Measurements from ENCODE around the gene DCAF12L1. TPM values are rescaled to one million over a fixed set of nuclear protein-coding genes. Genes with fewer than 3 reads are reported as not detected.

Gene DCAF12L1
- total RNA-seq: not detected

DNA sequence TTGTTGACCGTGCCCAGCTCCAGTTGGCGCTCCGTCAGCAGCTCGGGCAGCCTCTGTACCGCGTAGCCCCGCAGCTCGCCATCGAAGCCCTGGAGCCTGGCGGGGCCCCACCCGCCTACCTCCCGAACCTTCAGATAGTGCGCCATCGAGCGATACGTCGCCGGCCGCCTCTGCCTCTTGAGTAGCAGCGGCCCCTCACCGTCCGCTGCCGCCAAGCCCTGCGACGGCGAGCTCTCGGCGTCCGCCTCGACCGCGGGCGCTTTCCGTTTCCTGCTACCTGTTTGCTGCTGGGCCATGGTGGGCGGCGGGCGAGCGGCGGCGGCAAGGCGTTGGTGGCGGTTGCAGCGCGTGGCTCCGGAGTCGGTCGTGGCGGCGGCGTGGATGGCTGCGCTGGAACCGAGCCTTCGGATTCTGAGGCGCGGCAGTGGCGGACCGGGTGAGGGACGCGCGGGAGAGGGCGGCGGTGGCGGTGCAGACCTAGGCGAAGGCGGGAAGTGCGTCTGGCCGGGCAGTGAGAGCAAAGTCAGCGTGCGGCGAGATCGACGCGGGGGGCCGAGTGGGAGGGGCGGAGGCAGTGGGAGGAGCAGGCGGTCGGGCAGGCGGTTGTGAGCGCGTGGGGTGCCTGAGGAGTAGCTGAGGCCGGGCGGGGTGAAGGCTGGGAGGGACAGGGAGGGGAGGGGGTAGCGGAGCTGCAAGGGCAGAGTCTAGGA lies at the start of gene DCAF12L1:
DCAF12L1 (minus strand) TSS at position 502 of the 710 bp plus-strand sequence; CDS start at position 296, 206 bp downstream.
- no peak within 1 kb of the TSS for H3K4me3 Mint-ChIP-seq
- DNase-seq: no peak

DNA sequence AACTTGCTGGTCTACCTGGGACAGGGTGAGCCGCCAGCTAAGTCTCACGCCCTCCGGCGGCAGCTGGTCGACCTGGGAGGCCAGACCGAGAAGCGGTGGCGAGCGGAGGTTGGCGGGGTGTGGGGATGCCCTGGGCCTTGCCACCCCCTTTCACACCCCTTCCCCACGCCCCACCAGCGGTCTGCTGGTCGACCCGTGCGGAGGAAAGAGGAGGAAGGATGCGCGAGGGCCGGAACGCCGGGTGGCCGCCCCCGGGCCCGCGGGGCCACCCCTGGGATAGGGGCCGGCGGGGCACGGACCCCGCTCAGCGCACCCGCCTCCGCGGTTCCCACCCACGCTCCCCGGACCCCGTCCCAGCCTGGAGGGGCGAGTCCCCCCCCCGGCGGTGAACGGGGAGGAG lies 28.3 kb upstream of the DCAF12L1 start:
- no peaks in the 10 kb centered on the region for H3K36me3 Mint-ChIP-seq
- CTCF ChIA-PET: no interaction called here
- DNase-seq (no peak), ATAC-seq (no peak)
- H3K9me3 Mint-ChIP-seq (ENCODE audit: low read depth): no peaks in the 10 kb centered on the region
- no peak overlapping the region for H3K27ac Mint-ChIP-seq
- H3K4me3 Mint-ChIP-seq: no peak overlapping the region
- no peaks in the 10 kb centered on the region for H3K4me1 Mint-ChIP-seq
- H3K27me3 Mint-ChIP-seq: no peaks in the 10 kb centered on the region

More for the DNA sequence above, at the start of gene DCAF12L1:
- CTCF ChIA-PET: interaction anchor here (0.5 kb wide), 1 partner anchor 25 kb away, joined by 3 read pairs; no protein-coding TSS in a partner anchor
- Mint-ChIP-seq H3K27ac (no peak within 1 kb of the TSS), H3K4me1 (no peaks in the 10 kb centered on the region), H3K27me3 (no peaks in the 10 kb centered on the region), H3K9me3 (ENCODE audit: low read depth) (no peaks in the 10 kb centered on the region), H3K36me3 (no peaks in the 10 kb centered on the region)
- ATAC-seq: no peak

DNA sequence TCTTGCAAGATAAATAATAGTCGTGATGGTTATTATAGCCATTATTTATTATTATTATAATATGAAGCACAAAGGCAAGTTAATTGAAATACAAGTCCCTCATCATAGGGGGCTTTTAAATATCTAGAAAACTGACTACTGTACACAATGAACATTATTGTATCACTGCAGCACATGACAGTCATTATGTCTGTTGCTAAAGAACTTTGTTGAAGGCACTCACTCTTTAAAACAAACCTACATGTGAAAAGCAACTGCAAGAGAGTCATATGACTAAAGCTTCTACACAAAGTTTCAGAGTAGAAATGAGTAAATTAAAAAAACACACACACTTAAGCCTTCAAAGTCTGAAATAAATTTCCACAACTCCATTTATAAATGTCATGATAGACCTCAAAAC lies 23.3 kb upstream of the DCAF12L1 start:
- no peak overlapping the region for H3K4me3 Mint-ChIP-seq
- no peaks in the 10 kb centered on the region for H3K27me3 Mint-ChIP-seq
- no peaks in the 10 kb centered on the region for H3K36me3 Mint-ChIP-seq
- CTCF ChIA-PET: no interaction called here
- no peak overlapping the region for H3K27ac Mint-ChIP-seq
- no peaks in the 10 kb centered on the region for H3K4me1 Mint-ChIP-seq
- no peak for ATAC-seq
- no peaks in the 10 kb centered on the region for H3K9me3 Mint-ChIP-seq (ENCODE audit: low read depth)
- no peak for DNase-seq

DNA sequence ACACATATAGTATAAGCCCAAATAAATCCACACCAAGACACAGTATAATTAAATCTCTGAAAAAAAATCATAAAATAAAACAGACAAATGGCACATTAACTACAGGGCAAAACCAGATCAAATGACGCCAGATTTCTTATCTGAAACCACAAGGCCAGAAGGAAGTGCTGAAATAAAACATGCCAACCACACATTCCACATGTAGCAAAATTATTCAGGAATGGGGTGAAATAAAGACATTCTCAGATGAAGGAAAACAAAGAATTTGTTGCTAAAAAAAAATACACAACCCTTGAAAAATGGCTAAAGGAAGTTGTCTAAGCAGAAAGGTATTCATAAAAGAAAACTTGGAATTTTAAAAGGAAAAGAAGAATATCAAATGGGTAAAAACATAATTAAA lies 4.5 kb upstream of the DCAF12L1 start:
- DNase-seq (no peak), ATAC-seq (no peak)
- no peaks in the 10 kb centered on the region for H3K9me3 Mint-ChIP-seq (ENCODE audit: low read depth)
- H3K27me3 Mint-ChIP-seq: no peaks in the 10 kb centered on the region
- no peak overlapping the region for H3K27ac Mint-ChIP-seq
- H3K4me3 Mint-ChIP-seq: no peak overlapping the region
- CTCF ChIA-PET: no interaction called here
- no peaks in the 10 kb centered on the region for H3K36me3 Mint-ChIP-seq
- H3K4me1 Mint-ChIP-seq: no peaks in the 10 kb centered on the region

DNA sequence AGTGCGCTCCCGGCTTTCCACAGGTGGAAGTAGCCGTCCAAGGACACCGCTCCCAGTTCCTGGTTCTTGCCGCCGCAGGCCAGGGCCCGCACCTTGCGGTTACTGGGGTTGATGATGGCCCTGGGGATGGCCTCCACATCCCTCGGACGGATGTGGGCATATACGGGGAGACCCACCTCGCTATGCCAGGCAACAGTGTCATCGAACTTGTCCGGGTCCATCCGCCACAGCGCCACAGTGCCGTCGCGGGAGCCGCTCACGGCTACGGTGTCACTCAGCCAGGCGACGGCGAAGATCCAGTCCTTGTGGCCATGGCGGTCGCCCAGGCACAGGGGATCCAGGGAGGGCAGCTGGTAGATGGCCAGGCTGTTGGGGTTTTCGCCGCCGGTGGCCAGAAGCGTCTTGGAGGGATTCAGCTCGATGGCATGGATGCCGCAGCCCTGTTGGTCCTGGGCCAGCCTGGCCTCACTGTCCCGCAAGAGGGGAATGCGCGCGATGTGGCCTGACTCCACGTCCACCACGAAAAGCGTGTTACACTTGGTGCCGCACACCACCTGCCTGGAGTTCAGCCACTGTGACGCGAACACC lies 795 bp downstream of the DCAF12L1 start:
- H3K27me3 Mint-ChIP-seq: no peaks in the 10 kb centered on the region
- no peak for DNase-seq
- ATAC-seq: no peak
- H3K4me3 Mint-ChIP-seq: no peak overlapping the region
- H3K4me1 Mint-ChIP-seq: no peaks in the 10 kb centered on the region
- H3K36me3 Mint-ChIP-seq: no peaks in the 10 kb centered on the region
- no peaks in the 10 kb centered on the region for H3K9me3 Mint-ChIP-seq (ENCODE audit: low read depth)
- no peak overlapping the region for H3K27ac Mint-ChIP-seq
- CTCF ChIA-PET: no interaction called here

DNA sequence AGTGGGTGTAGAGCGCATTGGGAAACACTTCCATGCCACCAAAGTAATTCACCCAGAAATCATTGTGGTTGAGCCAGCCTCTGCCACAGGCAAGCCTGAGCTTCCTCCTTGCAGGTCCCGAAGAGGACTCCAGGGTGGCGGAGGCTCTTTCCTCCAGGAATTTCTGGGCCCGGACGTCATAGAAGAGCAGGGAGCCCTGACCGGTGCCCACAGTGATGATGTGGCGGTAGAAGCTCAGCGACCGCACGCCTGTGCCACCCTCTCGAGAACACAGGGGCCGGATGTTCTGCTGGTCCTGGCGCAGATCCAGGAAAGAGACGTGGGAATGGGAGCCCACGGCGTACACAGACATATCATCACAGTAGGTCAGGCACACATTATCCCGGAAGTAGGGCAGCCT lies 1.3 kb downstream of the DCAF12L1 start:
- CTCF ChIA-PET: no interaction called here
- no peak for ATAC-seq

DNA sequence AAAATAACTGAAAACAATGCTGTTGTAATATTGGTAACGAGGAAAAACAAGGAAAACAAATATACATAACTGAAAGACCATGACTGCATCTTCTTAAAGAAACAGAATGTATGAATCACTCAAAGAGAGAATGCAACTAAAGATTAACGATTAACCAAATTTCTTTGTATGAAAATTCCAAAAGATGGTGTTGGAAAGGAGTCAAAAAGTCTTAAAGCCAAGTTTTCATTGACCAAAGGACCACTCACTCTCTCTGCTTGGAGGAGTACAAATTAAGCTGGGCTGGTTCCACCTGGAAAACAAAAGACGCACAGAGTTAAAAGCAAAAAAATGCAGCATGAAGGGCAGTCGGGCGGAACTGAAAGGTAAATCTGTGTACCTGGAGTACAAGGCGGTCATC lies 1.8 kb downstream of the DCAF12L1 start:
- Mint-ChIP-seq H3K27ac (no peak overlapping the region), H3K36me3 (no peaks in the 10 kb centered on the region), H3K4me3 (no peak overlapping the region), H3K9me3 (ENCODE audit: low read depth) (no peaks in the 10 kb centered on the region), H3K27me3 (no peaks in the 10 kb centered on the region), H3K4me1 (no peaks in the 10 kb centered on the region)
- ATAC-seq (no peak), DNase-seq (no peak)
- CTCF ChIA-PET: no interaction called here

More for the DNA sequence above, 1.3 kb downstream of the DCAF12L1 start:
- H3K27me3 Mint-ChIP-seq: no peaks in the 10 kb centered on the region
- H3K4me3 Mint-ChIP-seq: no peak overlapping the region
- H3K27ac Mint-ChIP-seq: no peak overlapping the region
- H3K9me3 Mint-ChIP-seq (ENCODE audit: low read depth): no peaks in the 10 kb centered on the region
- H3K36me3 Mint-ChIP-seq: no peaks in the 10 kb centered on the region
- H3K4me1 Mint-ChIP-seq: no peaks in the 10 kb centered on the region
- DNase-seq: no peak

DNA sequence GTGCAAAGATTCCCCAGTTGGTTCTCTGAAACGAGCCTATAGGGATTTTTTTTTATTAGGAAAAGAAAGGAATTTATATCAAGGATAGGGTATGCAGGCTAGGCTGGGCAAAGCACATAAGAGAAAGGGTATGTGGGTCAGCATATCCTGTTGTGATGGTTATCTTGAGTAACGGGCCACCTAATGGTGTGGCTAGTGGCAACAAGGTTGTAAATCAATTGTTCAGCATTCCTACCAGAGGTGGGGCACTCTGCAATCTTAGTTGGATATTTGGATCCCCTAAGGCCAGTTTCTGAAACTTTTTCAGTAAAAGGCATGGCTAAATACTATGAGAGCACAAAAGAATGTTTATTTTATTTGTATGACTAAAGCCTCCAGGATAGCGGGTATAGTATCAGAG lies 42.7 kb downstream of the DCAF12L1 start:
- CTCF ChIA-PET: no interaction called here
- ATAC-seq (no peak), DNase-seq (no peak)
- Mint-ChIP-seq H3K4me3 (no peak overlapping the region), H3K9me3 (ENCODE audit: low read depth) (no peaks in the 10 kb centered on the region), H3K4me1 (no peaks in the 10 kb centered on the region), H3K27me3 (no peaks in the 10 kb centered on the region), H3K36me3 (no peaks in the 10 kb centered on the region), H3K27ac (no peak overlapping the region)
